ENCODE measurements around the gene INPPL1.
"Not testable (repeated sequence)": the region's sequence is repeated elsewhere in the genome, so short reads cannot be mapped to it uniquely, and the experiment has no call there.

INPPL1 gene

DNA sequence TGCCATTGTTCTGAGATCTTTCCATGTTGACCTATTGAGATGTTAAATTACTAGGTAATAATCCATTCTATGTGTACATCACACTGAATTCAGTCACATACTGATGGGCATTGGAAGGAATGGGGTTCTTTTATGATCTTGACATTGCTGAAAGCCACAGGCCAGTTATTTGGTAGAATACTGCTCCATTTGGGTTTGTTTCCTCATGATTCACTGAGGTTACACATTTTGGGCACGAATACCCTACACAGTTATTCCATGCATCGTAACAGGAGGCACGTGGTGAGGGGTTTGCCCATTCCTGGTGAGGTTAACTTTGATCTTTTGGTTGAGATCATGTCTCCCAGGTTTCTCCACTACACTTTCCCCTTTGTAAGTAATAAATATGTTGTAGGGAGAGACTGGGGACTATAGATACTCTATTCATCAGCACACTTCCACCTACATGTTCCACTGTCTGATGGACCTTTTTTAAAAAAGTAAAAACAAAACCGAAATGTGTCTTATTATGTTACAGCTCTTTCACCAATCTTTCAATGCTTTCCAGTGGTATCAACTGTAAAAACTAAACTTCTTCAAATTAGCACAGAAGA is 44.7 kb upstream of the INPPL1 start:
- no peaks in the 10 kb centered on the region for H3F3A ChIP-seq (ENCODE audit: insufficient read depth, low read length)
- no peaks in the 10 kb centered on the region for H3K79me2 ChIP-seq (ENCODE audit: low read length)
- H4K20me1 ChIP-seq (ENCODE audit: insufficient read depth, low read length), result no peaks in the 10 kb centered on the region
- no peaks in the 10 kb centered on the region for H3K4me1 ChIP-seq (ENCODE audit: low read length)
- no peak overlapping the region for H2AFZ ChIP-seq (ENCODE audit: low read length)
- H3K9me3 ChIP-seq (replicated peaks; ENCODE audit: insufficient read depth, low read length), result no peaks in the 10 kb centered on the region
- no peaks in the 10 kb centered on the region for H3K9me2 ChIP-seq (replicated peaks; ENCODE audit: insufficient read depth, low read length)
- no peak overlapping the region for H3K4me2 ChIP-seq (ENCODE audit: low read depth, low read length)
- TF ChIP-seq EZH2phosphoT487 (IDR thresholded peaks at IDR 0.05; ENCODE audit: low read length), result no peak
- no peak for TF ChIP-seq EZH2 (optimal IDR thresholded peaks at IDR 0.05; ENCODE audit: low read depth, low read length)
- TF ChIP-seq, protein P1, sequence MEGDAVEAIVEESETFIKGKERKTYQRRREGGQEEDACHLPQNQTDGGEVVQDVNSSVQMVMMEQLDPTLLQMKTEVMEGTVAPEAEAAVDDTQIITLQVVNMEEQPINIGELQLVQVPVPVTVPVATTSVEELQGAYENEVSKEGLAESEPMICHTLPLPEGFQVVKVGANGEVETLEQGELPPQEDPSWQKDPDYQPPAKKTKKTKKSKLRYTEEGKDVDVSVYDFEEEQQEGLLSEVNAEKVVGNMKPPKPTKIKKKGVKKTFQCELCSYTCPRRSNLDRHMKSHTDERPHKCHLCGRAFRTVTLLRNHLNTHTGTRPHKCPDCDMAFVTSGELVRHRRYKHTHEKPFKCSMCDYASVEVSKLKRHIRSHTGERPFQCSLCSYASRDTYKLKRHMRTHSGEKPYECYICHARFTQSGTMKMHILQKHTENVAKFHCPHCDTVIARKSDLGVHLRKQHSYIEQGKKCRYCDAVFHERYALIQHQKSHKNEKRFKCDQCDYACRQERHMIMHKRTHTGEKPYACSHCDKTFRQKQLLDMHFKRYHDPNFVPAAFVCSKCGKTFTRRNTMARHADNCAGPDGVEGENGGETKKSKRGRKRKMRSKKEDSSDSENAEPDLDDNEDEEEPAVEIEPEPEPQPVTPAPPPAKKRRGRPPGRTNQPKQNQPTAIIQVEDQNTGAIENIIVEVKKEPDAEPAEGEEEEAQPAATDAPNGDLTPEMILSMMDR (IDR thresholded peaks at IDR 0.05; ENCODE audit: low read length), result no peak
- DNase-seq, result no peak
- H3K36me3 ChIP-seq (replicated peaks; ENCODE audit: insufficient read depth, low read length), result no peaks in the 10 kb centered on the region
- no peak overlapping the region for H3K27ac ChIP-seq (ENCODE audit: low read length)
- H3K27me3 ChIP-seq (replicated peaks; ENCODE audit: insufficient read depth, low read length), result no peaks in the 10 kb centered on the region
- no peak overlapping the region for H3K4me3 ChIP-seq (ENCODE audit: low read length)
- H3K9ac ChIP-seq (ENCODE audit: low read length), result no peak overlapping the region

- H3K79me2 ChIP-seq (ENCODE audit: low read length); DNase-seq; H2AFZ ChIP-seq (ENCODE audit: low read length); H4K20me1 ChIP-seq (ENCODE audit: insufficient read depth, low read length); H3K4me2 ChIP-seq (ENCODE audit: low read depth, low read length); H3K9ac ChIP-seq (ENCODE audit: low read length); H3K27me3 ChIP-seq (replicated peaks; ENCODE audit: insufficient read depth, low read length); H3K27ac ChIP-seq (ENCODE audit: low read length); H3K9me2 ChIP-seq (replicated peaks; ENCODE audit: insufficient read depth, low read length); H3K4me3 ChIP-seq (ENCODE audit: low read length); H3K36me3 ChIP-seq (replicated peaks; ENCODE audit: insufficient read depth, low read length); H3F3A ChIP-seq (ENCODE audit: insufficient read depth, low read length); H3K4me1 ChIP-seq (ENCODE audit: low read length); H3K9me3 ChIP-seq (replicated peaks; ENCODE audit: insufficient read depth, low read length): not testable (repeated sequence)
Measured at GRCh38 chr11:72180892-72181552, 43.5 kb upstream of the INPPL1 start.

GRCh38 chr11:72181553-72181958 is 43.0 kb upstream of the INPPL1 start:
- not testable (repeated sequence) for H3K4me3 ChIP-seq (ENCODE audit: low read length); H3K9me2 ChIP-seq (replicated peaks; ENCODE audit: insufficient read depth, low read length); H4K20me1 ChIP-seq (ENCODE audit: insufficient read depth, low read length); H3K27me3 ChIP-seq (replicated peaks; ENCODE audit: insufficient read depth, low read length); H3F3A ChIP-seq (ENCODE audit: insufficient read depth, low read length); H3K27ac ChIP-seq (ENCODE audit: low read length); H2AFZ ChIP-seq (ENCODE audit: low read length); H3K9me3 ChIP-seq (replicated peaks; ENCODE audit: insufficient read depth, low read length); H3K36me3 ChIP-seq (replicated peaks; ENCODE audit: insufficient read depth, low read length); H3K79me2 ChIP-seq (ENCODE audit: low read length); H3K4me1 ChIP-seq (ENCODE audit: low read length); H3K4me2 ChIP-seq (ENCODE audit: low read depth, low read length); DNase-seq; H3K9ac ChIP-seq (ENCODE audit: low read length)

DNA sequence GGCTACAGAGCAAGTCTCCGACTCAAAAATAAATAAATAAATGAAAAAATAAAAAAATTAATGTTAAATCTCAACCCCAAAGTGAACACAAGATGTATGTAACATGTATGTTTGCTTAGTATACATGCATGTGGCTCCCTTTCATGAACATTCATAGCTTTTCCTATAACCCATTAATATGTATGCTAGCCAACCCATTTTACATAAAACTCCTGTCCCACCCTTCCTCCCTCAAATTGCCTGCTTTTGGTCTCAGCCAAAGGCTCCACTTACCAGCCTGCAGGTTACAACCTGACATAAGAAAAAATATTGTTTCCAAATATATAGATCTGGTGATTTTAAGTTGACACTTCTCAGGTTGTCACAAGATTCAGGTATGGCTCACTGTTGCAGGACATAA is 36.3 kb upstream of the INPPL1 start:
- no peaks in the 10 kb centered on the region for H3K36me3 ChIP-seq (replicated peaks; ENCODE audit: insufficient read depth, low read length)
- no peak for TF ChIP-seq EZH2 (optimal IDR thresholded peaks at IDR 0.05; ENCODE audit: low read depth, low read length)
- TF ChIP-seq, protein P1 (IDR thresholded peaks at IDR 0.05; ENCODE audit: low read length), result no peak
- TF ChIP-seq EZH2phosphoT487 (IDR thresholded peaks at IDR 0.05; ENCODE audit: low read length), result no peak
- no peak overlapping the region for H3K4me3 ChIP-seq (ENCODE audit: low read length)
- H4K20me1 ChIP-seq (ENCODE audit: insufficient read depth, low read length), result no peaks in the 10 kb centered on the region
- H3K9me2 ChIP-seq (replicated peaks; ENCODE audit: insufficient read depth, low read length), result no peaks in the 10 kb centered on the region
- H3K27ac ChIP-seq (ENCODE audit: low read length), result no peak overlapping the region
- no peaks in the 10 kb centered on the region for H3K4me1 ChIP-seq (ENCODE audit: low read length)
- H3F3A ChIP-seq (ENCODE audit: insufficient read depth, low read length), result no peaks in the 10 kb centered on the region
- H3K79me2 ChIP-seq (ENCODE audit: low read length), result no peaks in the 10 kb centered on the region
- H3K27me3 ChIP-seq (replicated peaks; ENCODE audit: insufficient read depth, low read length), result no peaks in the 10 kb centered on the region
- H3K9me3 ChIP-seq (replicated peaks; ENCODE audit: insufficient read depth, low read length), result no peaks in the 10 kb centered on the region
- no peak overlapping the region for H3K4me2 ChIP-seq (ENCODE audit: low read depth, low read length)
- no peak overlapping the region for H2AFZ ChIP-seq (ENCODE audit: low read length)
- DNase-seq, result no peak
- H3K9ac ChIP-seq (ENCODE audit: low read length), result no peak overlapping the region

All from MM.1S (cell line).